Choroid plexus epithelial cell (primary cell): Measurements from ENCODE around the gene POC5.

Source experiments
- DNase-seq: peaks from one replicate; pipeline ENCODE4 v3.0.0-alpha.2; 2010; ENCODE audit warnings: low read depth
- H3K4me3 ChIP-seq: 2 replicates; pipeline ENCODE4 v1.5.1; 2011; ENCODE audit warnings: low read depth, mild to moderate bottlenecking, control low read depth, low read length, moderate library complexity
- TF ChIP-seq, protein P1 (sequence below): conservative IDR thresholded peaks from 2 replicates; pipeline ENCODE4 v1.5.1; 2011; ENCODE audit warnings: low read depth, mild to moderate bottlenecking, control low read depth, inconsistent platforms, low read length, moderate library complexity

The POC5 gene

DNA sequence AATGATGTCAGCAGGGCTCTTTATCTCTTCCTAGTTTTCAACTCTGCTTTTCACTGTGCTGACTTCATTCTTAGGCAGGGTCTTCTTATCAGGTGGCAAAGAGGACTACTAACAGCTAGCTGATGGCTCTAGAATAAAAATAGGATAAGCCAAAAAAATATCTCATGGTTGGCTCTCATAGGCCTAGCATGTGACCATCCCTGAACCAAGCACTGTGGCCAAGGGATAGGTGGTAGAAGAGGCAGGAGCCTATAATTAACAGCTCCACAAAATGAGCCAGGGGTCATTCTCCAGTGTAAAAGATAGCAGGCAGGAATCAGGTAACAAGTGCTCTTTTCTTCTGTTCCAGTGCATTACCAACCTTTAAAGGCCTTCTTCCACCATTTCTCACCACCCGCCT lies 84.9 kb downstream of the POC5 start:
- no peak overlapping the region for H3K4me3 ChIP-seq
- TF ChIP-seq, protein P1, sequence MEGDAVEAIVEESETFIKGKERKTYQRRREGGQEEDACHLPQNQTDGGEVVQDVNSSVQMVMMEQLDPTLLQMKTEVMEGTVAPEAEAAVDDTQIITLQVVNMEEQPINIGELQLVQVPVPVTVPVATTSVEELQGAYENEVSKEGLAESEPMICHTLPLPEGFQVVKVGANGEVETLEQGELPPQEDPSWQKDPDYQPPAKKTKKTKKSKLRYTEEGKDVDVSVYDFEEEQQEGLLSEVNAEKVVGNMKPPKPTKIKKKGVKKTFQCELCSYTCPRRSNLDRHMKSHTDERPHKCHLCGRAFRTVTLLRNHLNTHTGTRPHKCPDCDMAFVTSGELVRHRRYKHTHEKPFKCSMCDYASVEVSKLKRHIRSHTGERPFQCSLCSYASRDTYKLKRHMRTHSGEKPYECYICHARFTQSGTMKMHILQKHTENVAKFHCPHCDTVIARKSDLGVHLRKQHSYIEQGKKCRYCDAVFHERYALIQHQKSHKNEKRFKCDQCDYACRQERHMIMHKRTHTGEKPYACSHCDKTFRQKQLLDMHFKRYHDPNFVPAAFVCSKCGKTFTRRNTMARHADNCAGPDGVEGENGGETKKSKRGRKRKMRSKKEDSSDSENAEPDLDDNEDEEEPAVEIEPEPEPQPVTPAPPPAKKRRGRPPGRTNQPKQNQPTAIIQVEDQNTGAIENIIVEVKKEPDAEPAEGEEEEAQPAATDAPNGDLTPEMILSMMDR, result no peak
- DNase-seq, result no peak

DNA sequence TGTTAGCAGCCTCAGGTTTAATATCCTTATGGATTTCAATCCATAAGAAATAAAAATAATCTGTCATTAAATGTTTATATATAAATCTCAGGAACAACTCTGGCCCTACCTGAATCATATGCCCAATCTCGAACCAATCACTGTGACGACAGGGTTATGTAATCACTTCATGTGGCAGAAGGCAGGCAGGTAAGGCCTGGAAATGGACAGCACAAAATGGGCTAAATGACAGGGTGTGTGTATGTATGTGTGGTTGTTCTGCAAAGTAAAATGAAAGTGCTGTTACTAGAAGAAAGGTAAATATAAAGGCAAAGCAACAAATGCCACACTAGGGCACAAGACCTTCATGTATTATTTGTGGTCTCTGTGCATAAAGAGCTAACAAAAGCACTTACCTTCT lies 86.4 kb downstream of the POC5 start:
- no peak for DNase-seq
- no peak overlapping the region for H3K4me3 ChIP-seq
- TF ChIP-seq, protein P1, result no peak

DNA sequence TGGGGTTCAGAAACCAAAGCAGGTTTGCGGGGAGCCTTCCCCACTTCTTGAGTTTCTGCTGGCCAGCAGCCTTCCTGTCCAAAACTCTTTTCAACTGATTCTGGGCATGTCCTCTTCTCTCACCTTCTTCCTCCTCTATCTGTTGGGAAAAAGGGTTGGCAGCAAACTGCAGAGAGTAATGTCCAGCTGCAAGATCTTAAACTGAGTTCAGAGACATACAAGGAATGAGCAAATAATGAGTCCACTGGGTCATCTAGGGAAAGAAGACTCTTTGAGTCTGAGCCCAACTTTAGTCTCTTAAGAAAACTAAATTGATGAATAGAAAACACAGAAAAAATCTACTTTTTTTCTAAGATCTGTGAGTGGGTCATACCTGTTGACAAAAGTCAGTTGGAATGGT lies 89.4 kb downstream of the POC5 start:
- TF ChIP-seq, protein P1, result no peak
- no peak overlapping the region for H3K4me3 ChIP-seq
- no peak for DNase-seq

DNA sequence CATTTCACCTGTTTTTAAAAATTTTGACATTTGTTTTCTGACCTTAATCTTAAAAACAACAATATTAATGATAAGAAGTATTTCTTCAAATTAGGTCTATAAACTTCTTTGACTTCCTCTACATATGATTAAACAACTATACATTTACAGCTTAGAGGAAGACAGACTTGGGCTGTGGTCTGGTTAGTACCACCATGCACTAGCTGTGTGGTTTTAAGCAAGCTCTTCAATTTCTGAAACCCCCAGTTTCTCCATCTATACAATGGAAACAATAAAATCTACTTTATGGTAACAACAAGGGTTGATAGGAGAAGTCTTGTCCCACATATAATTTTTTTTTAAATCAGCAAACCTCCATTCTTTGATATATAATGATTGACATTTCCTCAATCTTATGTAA lies 90.3 kb downstream of the POC5 start:
- H3K4me3 ChIP-seq, result no peak overlapping the region
- no peak for DNase-seq
- TF ChIP-seq, protein P1, result no peak
